Endothelial cell (in vitro differentiated cells): Measurements from ENCODE around the gene APC. TPM values are rescaled to one million over a fixed set of nuclear protein-coding genes. Genes with fewer than 3 reads are reported as not detected.

Experiments
- DNase-seq: peaks from one replicate; pipeline ENCODE4 v3.0.0; 2021; ENCODE audit warnings: low spot score
- H3K27ac Mint-ChIP-seq: one replicate; pipeline ENCODE4 v1.8.0; 2021; ENCODE audit warnings: mixed read lengths, inconsistent platforms; ENCODE audit not compliant: unreplicated experiment
- H3K27me3 Mint-ChIP-seq: one replicate; pipeline ENCODE4 v1.8.0; 2021; ENCODE audit warnings: mild to moderate bottlenecking, moderate library complexity, mixed read lengths, inconsistent platforms; ENCODE audit not compliant: unreplicated experiment
- H3K36me3 Mint-ChIP-seq: one replicate; pipeline ENCODE4 v1.8.0; 2021; ENCODE audit warnings: mild to moderate bottlenecking, low read depth, mixed read lengths, inconsistent platforms; ENCODE audit not compliant: unreplicated experiment
- H3K4me1 Mint-ChIP-seq: one replicate; pipeline ENCODE4 v1.8.0; 2021; ENCODE audit warnings: mild to moderate bottlenecking, mixed read lengths, inconsistent platforms; ENCODE audit not compliant: unreplicated experiment
- H3K4me3 Mint-ChIP-seq: one replicate; pipeline ENCODE4 v1.8.0; 2021; ENCODE audit warnings: mild to moderate bottlenecking, mixed read lengths, inconsistent platforms; ENCODE audit not compliant: unreplicated experiment
- H3K9me3 Mint-ChIP-seq: one replicate; pipeline ENCODE4 v1.8.0; 2021; ENCODE audit warnings: mixed read lengths, inconsistent platforms; ENCODE audit not compliant: unreplicated experiment
- total RNA-seq: library from RNA; stranded (reverse); fragmentation: NEBNext Ultra II Directional; extraction: Animal tissue kit (Norgen Biotek cat#: 25700); gene quantifications from one replicate; pipeline ENCODE4 v1.2.1, GENCODE V29; 2021; ENCODE audit not compliant: unreplicated experiment
- TF ChIP-seq, protein P1 (sequence below): fragments of 200-600 bp; sonication (generic); IDR thresholded peaks from one replicate; pipeline ENCODE4 v1.5.0; 2021; ENCODE audit warnings: antibody characterized with exemption; ENCODE audit not compliant: unreplicated experiment

The APC gene
- total RNA-seq, 1 donor from 2014 or later: 66.5 TPM

DNA sequence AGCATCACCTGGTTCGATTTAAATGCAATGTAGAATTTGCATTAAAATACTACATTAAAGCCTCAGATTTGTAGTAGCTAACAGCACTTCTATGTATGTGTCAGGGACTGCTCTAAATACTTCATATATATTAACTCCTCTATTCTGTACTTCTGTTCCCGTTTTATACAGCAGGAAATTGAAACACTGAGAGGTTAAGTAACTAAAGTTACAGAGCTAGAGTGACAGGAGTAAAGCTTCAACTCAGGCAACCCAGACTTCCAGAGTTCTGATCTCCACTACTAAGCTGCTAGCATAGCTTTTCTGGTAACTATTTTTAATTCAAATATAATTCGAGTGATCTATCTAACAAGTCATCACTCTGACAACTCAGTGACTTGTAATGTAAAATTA, 619 bp upstream of the APC start:
- peaks cover 7% of the 10 kb centered on the region for H3K4me1 Mint-ChIP-seq
- TF ChIP-seq, protein P1, sequence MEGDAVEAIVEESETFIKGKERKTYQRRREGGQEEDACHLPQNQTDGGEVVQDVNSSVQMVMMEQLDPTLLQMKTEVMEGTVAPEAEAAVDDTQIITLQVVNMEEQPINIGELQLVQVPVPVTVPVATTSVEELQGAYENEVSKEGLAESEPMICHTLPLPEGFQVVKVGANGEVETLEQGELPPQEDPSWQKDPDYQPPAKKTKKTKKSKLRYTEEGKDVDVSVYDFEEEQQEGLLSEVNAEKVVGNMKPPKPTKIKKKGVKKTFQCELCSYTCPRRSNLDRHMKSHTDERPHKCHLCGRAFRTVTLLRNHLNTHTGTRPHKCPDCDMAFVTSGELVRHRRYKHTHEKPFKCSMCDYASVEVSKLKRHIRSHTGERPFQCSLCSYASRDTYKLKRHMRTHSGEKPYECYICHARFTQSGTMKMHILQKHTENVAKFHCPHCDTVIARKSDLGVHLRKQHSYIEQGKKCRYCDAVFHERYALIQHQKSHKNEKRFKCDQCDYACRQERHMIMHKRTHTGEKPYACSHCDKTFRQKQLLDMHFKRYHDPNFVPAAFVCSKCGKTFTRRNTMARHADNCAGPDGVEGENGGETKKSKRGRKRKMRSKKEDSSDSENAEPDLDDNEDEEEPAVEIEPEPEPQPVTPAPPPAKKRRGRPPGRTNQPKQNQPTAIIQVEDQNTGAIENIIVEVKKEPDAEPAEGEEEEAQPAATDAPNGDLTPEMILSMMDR: no peak
- no peak for DNase-seq
- H3K27me3 Mint-ChIP-seq: peaks cover 2% of the 10 kb centered on the region
- no peaks in the 10 kb centered on the region for H3K9me3 Mint-ChIP-seq
- peak overlapping the region; percentile 95 for H3K4me3 Mint-ChIP-seq
- peak overlapping the region; percentile 97 for H3K27ac Mint-ChIP-seq
- H3K36me3 Mint-ChIP-seq: no peaks in the 10 kb centered on the region

- TF ChIP-seq, protein P1: no peak
- peak; percentile 17 for DNase-seq
- Mint-ChIP-seq H3K27ac (peak overlapping the region; percentile 97), H3K4me3 (peak overlapping the region; percentile 95), H3K27me3 (peaks cover 2% of the 10 kb centered on the region), H3K36me3 (no peaks in the 10 kb centered on the region), H3K4me1 (peaks cover 13% of the 10 kb centered on the region), H3K9me3 (no peaks in the 10 kb centered on the region)
Observed at GRCh38 chr5:112738191-112738560, 491 bp downstream of the APC start.

DNA sequence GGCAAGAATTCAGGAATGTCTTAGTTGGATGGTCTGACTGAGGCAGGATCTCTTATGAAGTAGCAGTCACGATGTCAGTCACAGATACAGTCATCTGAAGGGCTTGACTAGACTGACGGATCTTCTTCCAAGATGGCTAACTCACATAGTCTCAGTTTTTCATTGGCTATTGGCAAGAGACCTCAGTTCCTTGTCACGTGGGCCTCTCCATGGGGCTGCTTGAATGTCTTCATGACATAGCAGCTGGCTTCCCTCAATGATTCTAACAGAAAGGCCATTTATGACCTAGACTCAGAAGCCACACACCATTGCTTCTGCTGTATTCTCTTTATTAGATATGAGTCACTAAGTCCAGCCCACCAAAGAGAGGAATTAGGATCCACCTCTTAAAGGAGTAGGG, 4.7 kb downstream of the APC start:
- H3K27ac Mint-ChIP-seq: no peak overlapping the region

GRCh38 chr5:112743631-112744030, 5.9 kb downstream of the APC start:
- no peaks in the 10 kb centered on the region for H3K27me3 Mint-ChIP-seq
- H3K9me3 Mint-ChIP-seq: no peaks in the 10 kb centered on the region
- DNase-seq: no peak
- TF ChIP-seq, protein P1: no peak
- no peak overlapping the region for H3K4me3 Mint-ChIP-seq
- no peak overlapping the region for H3K27ac Mint-ChIP-seq
- peaks cover 10% of the 10 kb centered on the region for H3K4me1 Mint-ChIP-seq
- no peaks in the 10 kb centered on the region for H3K36me3 Mint-ChIP-seq

More for the DNA sequence above, 4.7 kb downstream of the APC start:
- DNase-seq: no peak
- H3K4me1 Mint-ChIP-seq: peaks cover 17% of the 10 kb centered on the region
- no peaks in the 10 kb centered on the region for H3K36me3 Mint-ChIP-seq
- TF ChIP-seq, protein P1: no peak
- no peaks in the 10 kb centered on the region for H3K9me3 Mint-ChIP-seq
- H3K27me3 Mint-ChIP-seq: no peaks in the 10 kb centered on the region
- no peak overlapping the region for H3K4me3 Mint-ChIP-seq

GRCh38 chr5:112752335-112752734, 14.7 kb downstream of the APC start:
- no peak for DNase-seq
- Mint-ChIP-seq H3K4me3 (no peak overlapping the region), H3K4me1 (peaks cover 4% of the 10 kb centered on the region), H3K36me3 (peaks cover 8% of the 10 kb centered on the region), H3K27ac (no peak overlapping the region), H3K27me3 (peaks cover 2% of the 10 kb centered on the region), H3K9me3 (no peaks in the 10 kb centered on the region)
- TF ChIP-seq, protein P1: no peak
